Stimulated activated CD4-positive, alpha-beta T cell treated with anti-CD3 and anti-CD28 coated beads, Interleukin-12 subunit alpha, Interleukin-12 subunit beta, amount 100 ng/mL, for 48 hours (primary cell): ENCODE data around the gene SORCS2.

Source experiments
- DNase-seq, 3 donors: peaks; one replicate each; pipeline ENCODE4 v3.0.0-alpha.2; 2020; ENCODE audit warnings: low read depth in 2 of 3, low spot score in 1 of 3

Gene SORCS2

GRCh38 chr4:7322166-7322991 is 130.0 kb downstream of the SORCS2 start:
- DNase-seq, result no peak

- no peak for DNase-seq
Observed at GRCh38 chr4:7323461-7323871, 131.1 kb downstream of the SORCS2 start.

GRCh38 chr4:7323872-7324650 is 131.7 kb downstream of the SORCS2 start:
- DNase-seq, result no peak

- peak in 1 of 3 donors; percentile 3 for DNase-seq
Observed at GRCh38 chr4:7324651-7325121, 132.3 kb downstream of the SORCS2 start.

- no peak for DNase-seq
Observed at GRCh38 chr4:7325541-7325940, 133.2 kb downstream of the SORCS2 start.

GRCh38 chr4:7326306-7326692 is 134.0 kb downstream of the SORCS2 start:
- no peak for DNase-seq

GRCh38 chr4:7326693-7327340 is 134.5 kb downstream of the SORCS2 start:
- no peak for DNase-seq

- DNase-seq, result no peak
Observed at GRCh38 chr4:7327341-7327885, 135.1 kb downstream of the SORCS2 start.

GRCh38 chr4:7328162-7328912 is 136.0 kb downstream of the SORCS2 start:
- DNase-seq, result no peak

GRCh38 chr4:7328913-7329638 is 136.7 kb downstream of the SORCS2 start:
- no peak for DNase-seq

GRCh38 chr4:7330031-7330596 is 137.8 kb downstream of the SORCS2 start:
- DNase-seq, result no peak

GRCh38 chr4:7330811-7331681 is 138.7 kb downstream of the SORCS2 start:
- no peak for DNase-seq

- DNase-seq, result no peak
Observed at GRCh38 chr4:7331682-7332000, 139.3 kb downstream of the SORCS2 start.

GRCh38 chr4:7332216-7333023 is 140.1 kb downstream of the SORCS2 start:
- no peak for DNase-seq

- DNase-seq, result no peak
Observed at GRCh38 chr4:7333024-7333780, 140.9 kb downstream of the SORCS2 start.

GRCh38 chr4:7333801-7334421 is 141.6 kb downstream of the SORCS2 start:
- DNase-seq, result no peak
